HG03378 (cell line): Measurements from ENCODE around the gene MRPL28.
"Not testable (repeated sequence)": the region's sequence is repeated elsewhere in the genome, so short reads cannot be mapped to it uniquely, and the experiment has no call there.

Experiments used
- ATAC-seq: cut with Tn5 transposase; IDR thresholded peaks from one replicate; pipeline ENCODE4 v1.9.1; 2021; ENCODE audit warnings: mild to moderate bottlenecking, moderate library complexity; ENCODE audit not compliant: unreplicated experiment

MRPL28 gene

DNA sequence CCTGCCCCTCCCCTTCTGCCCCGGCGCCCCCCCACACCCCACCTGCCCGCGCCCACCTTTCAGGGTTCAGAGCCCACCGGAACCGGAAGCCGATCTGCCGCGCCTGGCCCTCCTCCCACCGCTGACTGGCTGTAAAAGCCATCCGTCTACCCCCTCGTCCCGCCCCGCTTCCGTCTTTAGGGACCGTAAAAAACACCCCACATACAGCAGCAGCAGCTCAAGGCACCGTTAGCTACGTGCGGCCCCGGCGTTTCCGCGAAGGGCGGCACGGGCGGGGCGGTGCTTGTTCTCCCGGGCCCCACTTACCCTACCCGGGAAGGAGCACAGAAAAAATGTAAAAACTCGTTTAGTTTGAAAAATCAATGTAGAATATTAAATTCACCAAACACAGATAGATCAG is at the start of gene MRPL28:
TSS of gene MRPL28 (minus strand) at position 96 of the 400 bp plus-strand sequence. CDS start 320 bp downstream, outside the sequence.
- ATAC-seq, result peak; percentile 51

DNA sequence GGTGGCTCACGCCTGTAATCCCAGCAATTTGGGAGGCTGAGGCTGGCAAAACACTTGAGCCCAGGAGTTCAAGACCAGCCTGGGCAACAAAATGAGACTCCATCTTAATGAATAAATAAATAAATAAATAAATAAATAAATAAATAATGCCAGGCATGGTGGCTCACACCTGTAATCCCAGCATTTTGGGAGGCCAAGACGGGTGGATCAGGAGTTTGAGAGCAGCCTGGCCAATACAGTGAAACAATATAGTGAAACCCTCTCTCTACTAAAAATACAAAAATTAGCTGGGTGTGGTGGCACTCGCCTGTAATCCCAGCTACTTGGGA is 44.8 kb upstream of the MRPL28 start:
- ATAC-seq, result not testable (repeated sequence)

DNA sequence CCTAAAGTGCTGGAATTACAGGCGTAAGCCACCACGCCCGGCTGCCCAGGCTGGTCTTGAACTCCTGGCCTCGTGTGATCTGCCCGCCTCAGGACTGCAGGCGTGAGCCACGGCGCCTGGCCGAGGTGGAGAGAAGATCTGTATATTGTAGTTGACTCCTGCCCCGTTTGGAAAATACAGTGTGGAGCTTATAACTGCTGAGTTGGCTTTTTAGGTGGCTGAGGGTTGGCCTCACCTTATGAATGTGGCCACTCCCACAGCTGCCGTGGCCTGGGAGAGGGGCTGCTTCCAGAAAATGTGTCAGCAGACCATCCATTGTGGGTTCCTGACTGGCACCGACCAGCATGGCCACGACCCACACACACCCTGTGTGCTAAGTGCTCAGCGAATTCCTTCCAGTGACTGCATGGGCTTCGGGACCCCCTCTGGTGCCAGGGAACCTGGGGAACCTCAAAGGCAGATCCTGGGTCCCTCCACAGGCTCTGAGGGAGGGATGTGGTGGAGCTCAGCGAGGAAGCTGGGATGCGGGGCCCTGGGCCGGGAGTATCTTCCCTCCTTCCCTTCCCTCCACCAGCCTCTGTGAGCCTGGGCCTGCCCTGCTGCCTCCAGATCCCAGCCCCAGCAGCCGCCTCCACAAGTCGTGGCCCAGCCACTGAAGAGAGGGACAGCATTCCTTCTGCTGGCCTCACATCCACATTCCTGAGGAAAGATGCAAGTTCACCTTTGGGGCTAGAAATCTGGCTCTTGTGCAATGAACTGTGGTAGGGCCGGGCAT is 44.2 kb upstream of the MRPL28 start:
- no peak for ATAC-seq

DNA sequence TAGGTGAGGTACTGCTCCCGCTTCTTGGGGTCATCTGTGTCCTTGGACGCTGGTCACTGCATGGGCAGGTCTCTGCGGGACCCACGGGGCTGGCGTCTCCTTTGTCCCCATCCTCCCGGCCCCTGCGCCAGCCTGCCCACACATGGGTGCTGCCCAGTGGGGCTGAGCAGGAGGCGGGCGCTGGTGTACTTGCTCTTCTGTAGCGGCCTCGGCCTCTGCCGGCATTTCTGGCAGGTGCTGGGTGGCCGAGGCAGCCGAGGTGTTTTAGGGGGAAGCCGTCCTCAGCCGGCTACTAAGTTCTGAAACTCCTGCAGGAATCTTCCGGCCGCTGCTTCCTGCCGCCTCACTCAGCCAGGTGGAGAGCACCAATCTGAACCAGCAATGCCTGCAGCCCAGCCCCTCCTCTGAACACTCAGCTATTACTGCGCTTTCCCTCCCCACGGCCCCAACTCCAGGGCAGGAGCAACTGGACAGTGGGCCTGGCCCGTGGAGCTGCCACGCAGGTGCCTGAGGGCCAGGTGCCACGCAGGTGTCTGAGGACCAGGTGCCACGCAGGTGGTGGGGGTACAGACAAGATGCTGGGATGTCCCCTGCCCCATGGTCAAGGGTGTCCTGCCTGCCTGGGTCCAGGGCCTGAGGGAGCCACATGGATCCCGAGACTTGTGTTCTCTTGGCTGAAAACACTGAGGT is 41.4 kb upstream of the MRPL28 start:
- ATAC-seq, result no peak

GRCh38 chr16:410516-411178 is 40.3 kb upstream of the MRPL28 start:
- ATAC-seq, result no peak

- ATAC-seq, result no peak
Measured at GRCh38 chr16:407253-407652, 36.9 kb upstream of the MRPL28 start.

GRCh38 chr16:405548-406506 is 35.5 kb upstream of the MRPL28 start:
- no peak for ATAC-seq

DNA sequence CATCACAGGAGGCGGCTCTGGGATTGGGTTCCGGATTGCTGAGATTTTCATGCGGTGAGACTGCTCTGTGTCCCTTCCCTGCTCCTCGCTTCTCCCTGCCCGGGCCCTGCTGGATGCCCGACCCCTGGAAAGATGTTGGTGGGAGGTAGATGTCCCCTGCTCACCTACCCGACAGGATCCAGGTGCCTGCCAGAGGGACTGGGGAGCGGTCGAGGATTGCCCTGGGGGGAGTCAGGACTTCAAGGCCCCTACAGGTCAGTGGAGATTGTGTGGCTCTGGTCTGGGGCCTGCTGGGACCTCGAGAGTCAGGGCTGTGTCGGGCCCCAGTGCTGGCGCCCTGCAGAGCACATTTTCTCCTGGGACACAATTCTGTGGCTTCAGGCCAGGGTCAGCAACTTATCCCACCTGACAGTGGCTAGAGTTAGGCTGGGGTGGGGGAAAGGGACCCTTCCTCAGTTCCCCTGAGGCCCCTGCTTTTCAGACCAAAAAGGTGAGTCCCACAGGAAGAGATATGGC is 34.7 kb upstream of the MRPL28 start:
- ATAC-seq, result no peak

- ATAC-seq, result peak; percentile 38
Measured at GRCh38 chr16:401468-402348, 31.4 kb upstream of the MRPL28 start, which contains the start of gene DECR2. DECR2 (plus strand) TSS chr16:401885; CDS start chr16:401964, 79 bp downstream.

- ATAC-seq, result no peak
Measured at GRCh38 chr16:400061-400591, 29.8 kb upstream of the MRPL28 start.

DNA sequence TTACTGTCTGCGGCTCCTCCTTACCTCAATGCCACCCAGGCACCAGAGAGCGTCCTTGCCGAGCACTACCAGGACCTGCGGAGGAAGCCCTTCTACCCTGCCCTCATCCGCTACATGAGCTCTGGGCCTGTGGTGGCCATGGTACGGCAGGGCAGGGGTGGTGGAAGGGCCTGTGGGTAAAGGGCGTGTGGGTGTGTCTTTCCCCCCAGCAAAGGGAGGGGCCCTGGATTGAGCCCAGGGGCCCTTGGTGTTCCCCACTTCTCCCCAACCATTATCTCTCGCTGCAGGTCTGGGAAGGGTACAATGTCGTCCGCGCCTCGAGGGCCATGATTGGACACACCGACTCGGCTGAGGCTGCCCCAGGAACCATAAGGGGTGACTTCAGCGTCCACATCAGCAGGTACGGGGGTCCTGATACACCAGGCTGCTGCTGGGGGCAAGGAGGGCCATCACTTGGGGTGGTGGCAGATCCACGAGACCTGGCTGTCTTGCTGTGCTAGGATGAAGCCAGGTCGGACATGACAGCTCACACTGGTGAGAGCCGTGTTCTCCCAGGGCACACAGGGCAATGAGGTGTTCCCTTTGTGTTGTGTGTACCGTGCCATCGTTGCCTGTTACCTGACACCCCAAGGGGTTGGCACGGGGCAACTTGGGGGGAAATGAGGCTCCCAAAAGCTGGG is 29.1 kb upstream of the MRPL28 start:
- ATAC-seq, result no peak

GRCh38 chr16:398561-399339 is 28.4 kb upstream of the MRPL28 start:
- no peak for ATAC-seq

DNA sequence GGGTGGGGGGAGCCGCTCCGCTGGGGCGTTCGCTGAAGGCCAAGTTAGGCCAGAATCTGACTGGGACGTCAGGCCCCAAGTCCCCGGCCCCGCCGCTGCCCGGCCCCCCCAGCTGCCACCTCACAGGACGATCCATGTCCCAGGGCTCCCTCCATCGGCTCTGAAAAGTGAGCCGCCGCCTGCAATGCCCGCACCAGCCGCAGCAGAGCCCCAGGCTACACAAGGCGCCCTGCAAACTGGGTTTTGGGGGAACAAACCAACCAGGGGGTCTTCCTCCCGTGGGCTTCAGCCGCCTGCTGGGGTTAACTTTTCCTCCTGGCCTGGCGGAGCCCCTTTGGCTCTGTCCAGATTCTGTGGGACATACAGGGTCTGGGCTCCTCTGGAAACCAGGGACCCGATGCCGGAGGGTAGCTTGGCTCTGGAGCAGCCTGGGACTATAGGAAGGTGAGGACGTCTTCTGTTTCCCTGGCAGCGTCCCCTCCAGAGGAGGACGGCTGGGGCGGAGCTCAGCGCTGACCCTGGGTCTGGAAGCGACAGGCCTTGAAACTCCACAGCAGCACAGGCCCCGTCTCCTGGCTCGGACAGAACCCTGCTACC is 27.5 kb upstream of the MRPL28 start:
- no peak for ATAC-seq

GRCh38 chr16:397135-397661 is 26.9 kb upstream of the MRPL28 start, which contains the start of gene NME4:
NME4 (plus strand) TSS chr16:397199; CDS start chr16:397223, 24 bp downstream.
- ATAC-seq, result no peak

DNA sequence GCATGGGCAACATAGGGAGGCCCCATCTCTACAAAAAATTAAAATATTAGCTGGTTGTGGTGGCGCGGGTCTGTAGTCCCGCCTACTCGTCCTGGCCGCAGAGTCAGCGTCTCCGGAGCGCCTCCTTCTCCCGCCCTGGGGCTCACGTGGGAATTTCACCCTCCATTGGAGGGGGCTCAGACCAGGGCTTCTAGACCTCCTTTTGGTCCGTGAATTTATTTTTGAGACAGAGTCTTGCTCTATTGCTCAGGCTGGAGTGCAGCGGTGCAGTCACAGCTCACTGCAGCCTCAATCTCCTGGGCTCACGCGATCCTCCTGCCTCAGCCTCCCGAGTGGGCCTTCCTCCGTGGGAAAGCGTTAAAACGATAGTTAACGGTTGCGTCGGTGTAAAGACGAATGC is 26.3 kb upstream of the MRPL28 start:
- no peak for ATAC-seq

DNA sequence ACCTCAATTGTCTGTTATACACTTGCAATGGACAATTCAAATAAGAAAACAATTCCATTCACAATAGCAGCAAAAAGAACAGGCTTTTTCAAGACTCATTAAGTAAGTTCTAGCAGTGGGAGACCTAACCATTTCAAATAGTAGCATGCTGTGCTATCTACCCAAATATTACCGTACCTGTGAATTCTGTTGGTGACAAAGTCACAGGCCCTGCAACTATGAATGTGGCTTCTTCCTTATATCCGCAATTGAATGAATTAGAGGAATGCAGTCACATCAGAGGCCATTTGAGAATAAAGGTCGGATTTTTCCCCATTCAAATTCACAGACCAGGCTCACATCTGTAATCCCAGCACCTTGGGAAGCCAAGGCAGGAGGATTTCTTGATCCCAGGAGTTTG is 25.9 kb upstream of the MRPL28 start:
- no peak for ATAC-seq

GRCh38 chr16:392450-393030 is 22.2 kb upstream of the MRPL28 start:
- ATAC-seq, result no peak
